NCI-H1105 (cell line): Measurements from ENCODE around the gene VPS13D.
A peak's percentile ranks its signal among the peaks of the same experiment; 100 is the strongest.

Experiments used
- DNase-seq: peaks from one replicate; lab custom pipeline; 2025; lab: John Stamatoyannopoulos, UW

Gene VPS13D

DNA sequence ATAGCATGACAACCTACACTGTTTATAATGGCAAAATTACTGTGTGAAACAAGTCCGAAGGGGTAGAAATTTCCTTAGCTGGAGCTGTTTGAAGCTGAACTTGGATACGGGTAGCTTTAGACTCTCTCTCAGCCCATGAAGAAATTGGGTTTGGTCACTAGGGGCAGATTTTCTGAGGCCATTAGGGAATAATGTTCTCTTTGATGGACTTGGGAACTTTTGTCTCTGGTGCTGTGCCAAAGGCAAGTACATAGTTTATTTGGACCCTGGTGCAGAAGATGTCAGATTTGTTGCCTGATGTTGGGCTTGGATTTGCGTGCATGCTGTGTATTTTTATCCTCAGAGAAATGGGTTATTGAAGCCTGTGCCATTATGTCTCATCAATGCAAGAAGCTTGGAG is 109.6 kb downstream of the VPS13D start:
- DNase-seq, result no peak

DNA sequence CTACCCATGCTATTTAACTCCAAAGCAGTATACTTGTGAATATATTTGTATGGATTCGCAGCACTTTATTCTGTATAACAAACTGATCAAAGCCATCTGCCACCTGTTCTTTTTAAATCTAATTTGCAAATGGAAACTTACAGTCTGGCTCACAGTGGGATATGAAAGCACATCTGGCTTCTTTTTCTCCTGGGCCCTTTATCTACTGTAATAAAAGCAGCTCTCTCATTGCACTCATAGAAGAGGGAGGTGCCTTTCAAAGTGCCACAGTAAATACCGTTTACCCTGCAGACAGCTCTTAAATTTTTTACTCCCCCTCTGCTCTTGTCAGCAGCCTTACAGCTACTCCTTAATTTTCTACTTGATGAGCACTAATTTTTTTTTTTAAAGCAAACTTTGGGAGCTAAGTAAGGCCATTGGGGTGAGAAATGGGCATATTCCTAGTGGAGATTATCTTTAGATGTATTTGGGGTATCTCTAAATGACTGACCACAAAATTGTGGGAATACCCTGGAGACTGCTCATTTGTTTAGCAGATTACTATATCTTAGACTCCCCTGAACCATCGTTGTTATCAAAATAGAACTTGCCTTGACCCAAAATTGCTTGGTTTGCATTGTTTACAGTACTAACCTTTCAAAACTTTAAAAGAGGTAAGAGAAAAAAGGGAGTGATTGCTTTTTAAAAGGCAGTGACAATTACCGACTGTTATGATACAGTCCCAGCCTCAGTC is 110.1 kb downstream of the VPS13D start:
- peak; percentile 17 for DNase-seq

DNA sequence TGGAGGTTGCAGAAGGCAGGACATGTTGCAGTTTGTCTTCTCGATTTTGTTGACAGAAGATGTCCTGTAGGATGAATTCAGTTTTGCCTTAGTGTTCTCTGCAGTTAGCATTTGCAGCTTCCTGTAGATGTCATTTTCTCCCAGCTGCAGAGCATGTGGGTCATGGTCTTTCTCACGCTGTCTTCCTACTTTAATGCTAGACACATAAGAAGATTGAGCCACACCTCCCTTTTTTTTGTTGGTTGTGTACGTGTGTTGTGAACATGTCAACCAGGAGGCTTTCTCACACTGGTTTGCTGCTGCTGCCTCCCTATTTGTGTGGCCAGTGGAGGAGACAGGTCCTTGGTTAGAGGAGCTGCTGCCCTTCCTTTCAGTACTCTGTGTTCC is 110.7 kb downstream of the VPS13D start:
- DNase-seq, result no peak

DNA sequence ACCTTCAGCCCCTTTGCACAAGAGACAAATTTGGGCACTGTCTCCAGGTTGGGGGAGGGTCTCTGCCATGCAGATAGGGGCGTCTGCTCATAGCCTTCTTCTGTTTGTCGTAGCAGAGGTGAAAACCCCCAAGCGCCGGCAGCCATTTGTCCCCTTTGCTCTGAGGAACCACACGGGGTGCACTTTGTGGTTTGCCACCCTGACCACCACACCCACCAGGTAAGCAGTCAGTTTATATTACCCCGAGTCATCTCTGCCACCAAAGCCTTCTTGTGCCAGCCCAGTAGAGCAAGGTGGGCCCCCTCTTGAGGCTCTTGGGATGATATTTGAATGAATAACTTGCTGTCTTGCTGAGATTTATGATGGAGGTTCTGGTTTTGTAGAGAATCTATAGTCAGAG is 111.8 kb downstream of the VPS13D start:
- no peak for DNase-seq

DNA sequence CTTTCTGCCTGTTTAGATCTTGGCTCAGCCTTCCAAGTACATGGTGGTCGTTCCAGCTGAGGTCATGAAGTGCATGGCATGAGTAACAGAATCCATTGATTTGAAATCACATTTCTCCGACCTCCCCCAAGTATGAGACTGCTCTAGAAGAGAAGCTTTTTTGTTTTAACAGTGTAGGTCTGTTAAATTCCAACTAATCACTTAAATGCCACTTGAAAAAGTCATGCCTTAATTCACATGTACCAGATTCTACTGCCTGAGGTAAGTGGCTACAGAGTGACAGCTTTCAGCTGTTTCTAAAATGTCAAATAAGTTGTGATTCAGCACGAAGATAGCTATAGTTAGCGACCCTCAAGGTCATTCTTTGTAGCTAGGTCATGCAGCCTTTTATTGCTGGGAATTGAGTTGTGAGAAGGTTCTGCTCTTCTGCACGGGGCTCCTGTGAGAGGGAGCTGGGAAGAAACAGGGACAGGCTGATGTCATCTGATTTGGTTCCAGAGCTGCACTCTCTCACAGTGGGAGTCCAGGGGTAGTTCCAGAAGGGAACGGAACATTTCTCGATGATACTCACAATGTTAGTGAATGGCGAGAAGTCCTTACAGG is 112.7 kb downstream of the VPS13D start:
- DNase-seq, result no peak

DNA sequence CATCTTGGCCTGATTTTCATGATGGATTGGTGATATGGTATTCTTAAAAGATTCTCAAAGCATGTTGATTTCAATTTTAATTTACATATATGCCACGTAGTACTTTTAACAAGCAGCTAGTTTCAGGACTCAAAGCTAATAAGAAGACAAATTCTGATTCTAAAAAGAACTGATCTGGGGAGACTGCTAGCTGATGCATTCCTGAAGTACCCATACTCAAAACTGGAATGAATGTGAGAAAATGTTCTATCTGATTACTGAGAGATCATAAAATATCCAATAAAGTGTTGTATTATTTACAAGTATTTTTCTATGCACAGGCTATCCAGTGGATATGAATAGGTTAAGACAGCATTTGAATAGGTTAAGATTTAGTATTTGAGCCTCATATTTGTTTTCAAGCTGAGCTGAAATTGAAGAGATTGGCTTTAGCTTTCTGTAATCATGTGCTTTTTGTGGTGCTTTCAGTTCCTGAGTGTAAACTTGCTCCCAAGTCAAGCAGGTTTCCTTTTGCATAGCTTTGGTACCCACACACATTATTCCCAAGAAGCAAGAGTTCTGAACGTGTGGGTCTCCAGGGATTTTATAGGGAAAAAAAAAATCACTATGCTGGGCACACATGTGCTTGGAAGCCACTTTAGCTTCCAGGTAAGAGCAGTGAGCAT is 114.1 kb downstream of the VPS13D start:
- DNase-seq, result no peak

DNA sequence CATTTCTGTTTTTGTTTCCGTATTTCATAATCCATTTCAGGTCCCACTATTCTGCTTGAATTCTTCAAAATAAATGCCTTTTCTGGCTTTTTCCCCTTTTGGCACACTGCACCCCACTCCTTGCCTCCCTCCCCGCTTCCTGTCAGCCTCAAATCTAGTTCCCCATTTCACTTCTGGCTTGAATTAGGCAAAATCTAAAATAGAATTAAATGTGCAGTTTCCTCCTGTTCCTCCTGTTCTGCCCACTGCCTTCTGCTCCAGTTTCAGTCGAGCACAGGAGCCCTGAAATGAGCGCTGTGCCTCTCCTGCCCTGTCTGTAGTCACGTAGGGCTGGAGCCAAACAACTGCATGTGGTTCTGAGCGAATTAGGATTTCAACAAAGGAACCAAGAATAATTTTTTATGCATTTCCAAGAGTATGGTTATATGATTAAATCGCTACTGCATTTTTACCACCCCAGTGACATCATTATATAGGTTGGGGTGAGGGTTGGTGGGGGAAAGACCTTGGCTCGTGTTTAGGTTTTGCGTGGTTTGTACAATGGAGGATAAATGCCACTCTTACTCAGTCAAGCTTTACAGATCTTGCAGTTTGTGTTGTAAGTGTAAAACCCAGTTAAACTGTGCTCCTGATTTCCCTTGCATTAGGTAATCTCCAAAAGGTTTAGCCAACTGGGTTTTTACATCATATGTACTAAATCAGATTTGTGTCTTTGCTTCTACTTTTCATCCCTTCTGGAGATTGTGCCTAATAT is 114.9 kb downstream of the VPS13D start:
- no peak for DNase-seq

DNA sequence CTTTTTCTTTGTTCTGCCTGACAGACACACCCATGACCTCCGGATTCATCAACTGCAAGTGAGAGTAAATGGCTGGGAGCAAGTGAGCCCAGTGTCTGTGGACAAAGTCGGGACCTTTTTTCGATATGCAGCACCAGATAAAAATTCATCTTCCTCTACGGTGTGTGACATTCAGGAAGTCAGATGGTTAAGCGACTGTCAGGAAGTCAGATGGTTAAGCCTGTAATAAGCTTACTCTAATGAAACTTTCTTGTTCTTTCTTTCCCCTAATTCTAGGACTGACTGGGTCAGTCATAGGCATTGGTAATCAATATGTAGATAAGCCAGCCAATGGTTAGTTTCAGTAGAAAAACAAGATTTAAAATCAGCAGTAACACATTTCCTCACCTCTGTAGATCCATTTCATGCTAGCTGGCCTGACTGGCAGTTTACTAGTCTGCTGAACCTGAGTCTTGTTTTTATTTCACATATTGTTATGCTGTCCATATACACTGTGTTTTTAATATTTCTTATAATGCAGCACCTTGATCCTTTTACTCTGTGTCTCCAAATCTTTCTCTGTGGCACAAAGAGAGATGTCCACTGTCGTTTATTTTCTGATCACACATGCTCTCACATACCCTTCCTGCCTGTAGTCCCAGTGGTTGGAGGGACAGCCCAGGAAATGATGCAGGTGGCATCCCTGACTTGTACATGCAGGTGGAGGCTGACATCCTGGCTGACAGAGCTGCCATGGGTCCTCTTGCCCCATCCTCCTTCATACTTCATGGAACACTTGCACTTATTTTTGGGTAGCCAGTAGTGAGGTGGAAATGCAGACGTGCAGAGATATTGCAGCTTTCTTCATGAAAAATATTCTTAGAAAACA is 115.8 kb downstream of the VPS13D start:
- DNase-seq, result no peak

DNA sequence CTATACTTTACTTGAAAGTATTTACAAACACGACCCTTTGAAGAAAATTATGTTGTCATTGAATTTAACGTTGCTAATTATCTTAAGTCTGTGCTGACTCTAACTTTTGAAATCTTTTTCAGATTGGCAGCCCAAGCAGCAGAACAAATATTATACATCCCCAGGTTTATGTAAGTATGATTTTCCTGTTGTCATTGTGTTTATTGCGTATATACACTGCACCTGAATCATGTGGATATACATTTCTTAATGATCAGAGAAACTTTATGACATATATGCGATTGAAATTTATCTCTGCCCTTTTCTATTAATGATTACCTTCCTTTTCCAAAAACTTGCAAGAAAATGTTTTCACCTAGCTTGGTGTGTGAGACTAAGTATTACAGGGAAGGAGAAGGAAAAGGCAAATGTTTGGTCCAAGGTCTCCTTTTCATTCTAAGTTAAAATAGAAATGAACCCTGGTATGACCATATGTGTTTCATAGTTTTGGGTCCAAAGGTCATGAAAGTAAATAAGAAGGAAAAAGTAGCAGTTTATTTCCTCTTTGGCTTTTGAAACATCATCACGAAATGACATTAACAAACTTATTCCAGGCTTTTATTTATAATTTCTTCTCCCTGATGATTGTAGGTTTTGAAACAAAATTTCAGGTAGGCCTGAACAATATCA is 116.8 kb downstream of the VPS13D start:
- DNase-seq, result no peak

DNA sequence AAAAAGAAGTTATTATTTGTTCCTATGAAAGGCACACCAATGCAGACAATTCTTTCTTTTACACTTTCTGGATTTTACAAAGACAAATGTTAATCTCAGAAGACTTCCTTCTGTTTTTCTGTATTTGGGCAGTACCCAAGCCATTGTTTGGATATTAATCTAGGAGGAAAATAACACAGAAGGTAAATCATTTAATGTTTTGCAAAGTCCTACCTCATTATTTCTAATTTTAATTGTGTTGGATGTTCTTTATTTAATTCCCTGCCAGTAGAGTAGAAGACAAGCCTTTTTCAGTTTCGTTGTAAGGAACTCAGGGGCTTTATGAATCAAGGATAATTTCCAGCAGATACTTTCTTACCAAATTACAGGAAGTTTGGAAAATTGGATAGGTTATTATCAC is 118.3 kb downstream of the VPS13D start:
- no peak for DNase-seq

DNA sequence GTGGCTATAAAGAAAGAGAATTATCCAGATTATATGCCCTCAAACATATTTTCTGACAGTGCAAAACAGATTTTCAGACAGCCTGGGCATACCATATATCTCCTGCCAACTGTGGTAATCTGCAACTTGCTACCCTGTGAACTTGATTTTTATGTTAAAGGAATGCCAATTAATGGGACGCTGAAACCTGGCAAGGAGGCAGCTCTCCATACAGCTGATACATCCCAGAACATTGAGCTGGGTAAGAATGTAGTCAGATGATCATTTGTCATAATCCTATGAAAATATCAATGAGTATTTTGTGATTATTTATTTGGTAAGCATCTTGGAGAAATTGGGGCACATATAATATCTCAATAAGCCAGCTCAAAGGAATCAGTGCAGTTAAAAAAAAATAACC is 124.2 kb downstream of the VPS13D start:
- DNase-seq, result no peak

DNA sequence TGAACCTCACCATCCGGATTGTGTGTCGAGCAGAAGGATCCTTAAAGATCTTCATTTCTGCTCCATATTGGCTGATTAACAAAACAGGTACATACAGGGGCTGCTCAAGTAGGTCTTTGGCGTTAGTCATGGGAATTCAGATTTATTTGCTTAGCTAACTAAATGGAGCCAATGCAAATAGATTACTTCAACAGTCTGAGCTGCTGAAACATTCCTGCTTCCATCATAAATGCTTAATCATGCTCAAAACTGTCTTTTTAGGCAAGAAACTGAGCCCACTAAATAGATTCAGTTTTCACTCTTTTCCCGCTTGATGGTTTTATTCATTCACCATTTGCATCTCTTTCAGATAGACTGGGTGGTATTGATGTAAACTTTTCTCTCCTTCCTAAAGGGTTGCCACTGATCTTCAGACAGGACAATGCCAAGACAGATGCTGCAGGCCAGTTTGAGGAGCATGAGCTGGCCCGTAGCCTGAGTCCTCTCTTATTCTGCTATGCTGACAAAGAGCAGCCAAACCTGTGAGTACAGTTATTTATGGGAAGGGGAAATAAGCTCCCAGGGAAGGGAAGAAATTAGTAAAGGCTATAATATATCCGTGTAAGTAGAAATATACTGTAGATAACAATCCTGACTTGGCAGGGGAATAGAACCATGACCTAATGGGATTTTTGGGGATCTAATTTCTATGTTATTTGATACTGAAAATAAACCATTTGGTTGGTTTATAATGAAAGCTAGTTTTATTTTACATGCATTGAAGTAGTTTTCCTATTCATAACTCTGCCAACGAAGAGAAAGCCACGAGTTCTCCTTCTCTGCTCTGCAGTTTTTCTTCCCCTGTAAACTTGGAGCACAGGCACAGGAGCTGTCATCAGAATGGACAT is 126.4 kb downstream of the VPS13D start:
- DNase-seq, result no peak

DNA sequence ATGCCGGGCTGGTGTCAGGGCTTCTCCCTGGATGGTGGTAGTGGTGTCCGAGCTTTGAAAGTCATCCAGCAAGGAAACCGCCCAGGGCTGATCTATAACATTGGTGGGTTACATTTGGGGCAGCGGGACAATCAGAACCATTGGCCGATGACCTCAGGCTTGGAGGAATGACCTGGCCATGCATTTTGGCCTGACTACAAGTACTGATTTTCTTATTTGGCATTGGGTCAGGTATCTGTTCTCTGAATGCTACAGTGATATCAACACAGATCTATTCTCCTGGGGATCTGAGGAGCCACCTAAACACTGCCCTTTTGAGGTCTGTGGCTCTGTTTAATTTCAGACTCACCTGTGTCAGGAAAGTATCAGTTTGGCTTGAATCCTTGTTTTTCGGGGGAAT is 128.7 kb downstream of the VPS13D start:
- no peak for DNase-seq

DNA sequence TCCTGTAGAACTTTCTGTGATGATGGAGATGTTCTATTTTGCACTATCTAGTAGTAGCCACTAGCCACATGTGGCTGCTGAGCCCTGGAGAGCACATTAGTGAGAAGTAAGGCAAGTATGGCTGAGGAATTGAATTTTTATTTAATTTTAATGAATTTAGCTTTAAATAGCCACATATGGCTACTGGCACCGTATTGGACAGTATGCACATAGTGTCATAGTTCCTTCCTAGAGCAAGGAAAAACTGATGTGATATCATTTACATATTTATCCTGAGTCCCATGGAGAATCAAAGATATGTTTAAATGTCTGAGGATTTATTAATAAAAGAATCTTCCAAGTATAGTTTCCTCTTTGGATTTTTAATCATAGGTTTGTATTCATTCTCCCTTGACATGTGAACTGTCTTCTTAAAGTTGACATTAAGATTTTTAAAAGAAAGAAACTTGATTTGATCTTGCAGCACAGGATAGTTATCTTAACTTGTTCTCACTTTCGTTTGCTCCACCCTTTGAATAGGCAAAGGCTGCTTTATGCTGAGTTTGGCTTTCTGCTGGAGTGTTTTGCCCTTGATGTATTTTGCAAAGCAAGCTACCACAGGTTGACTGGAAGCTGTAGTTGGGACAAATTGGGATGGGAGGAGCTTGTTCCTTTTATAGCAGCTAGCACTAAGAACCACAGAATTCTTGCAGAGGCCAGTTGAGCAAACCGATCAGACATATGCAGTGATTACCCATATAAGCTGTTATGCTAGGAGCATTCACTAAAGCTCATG is 129.7 kb downstream of the VPS13D start:
- no peak for DNase-seq

DNA sequence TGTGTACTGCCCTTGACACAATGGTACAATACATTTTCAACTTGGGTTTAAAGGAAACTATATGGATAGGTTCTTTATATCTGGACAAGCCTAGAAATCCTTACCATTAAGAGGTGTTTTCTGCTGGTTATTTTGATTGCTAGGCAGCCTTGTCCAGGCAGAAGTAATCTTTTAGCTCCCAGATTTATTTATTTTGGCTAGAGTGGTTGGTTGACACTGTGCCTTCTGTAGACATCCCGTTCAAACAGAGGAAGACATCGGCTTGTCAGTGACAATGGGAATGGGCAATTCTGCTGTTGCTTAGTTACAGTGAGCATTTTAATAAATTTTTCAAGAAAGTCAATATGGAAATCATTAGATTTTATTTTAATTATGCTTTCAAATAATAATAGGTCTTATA is 138.8 kb downstream of the VPS13D start:
- DNase-seq, result no peak

DNA sequence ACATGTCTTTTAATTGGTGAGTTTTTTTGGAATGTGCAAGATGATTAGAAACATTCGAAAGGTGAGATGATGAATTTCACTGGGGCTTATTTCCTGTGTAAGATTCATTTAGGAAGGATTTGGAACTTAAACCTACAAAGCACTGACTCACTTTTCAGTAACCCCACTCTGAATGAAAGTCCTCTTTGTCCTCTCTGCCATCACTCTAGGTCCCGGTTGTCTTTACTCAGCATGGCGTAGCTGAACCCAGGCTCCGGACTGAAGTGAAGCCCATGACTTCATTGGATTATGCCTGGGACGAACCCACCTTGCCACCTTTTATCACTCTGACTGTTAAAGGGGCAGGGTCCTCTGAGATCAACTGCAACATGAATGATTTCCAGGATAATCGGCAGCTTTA is 139.4 kb downstream of the VPS13D start:
- DNase-seq, result no peak

DNA sequence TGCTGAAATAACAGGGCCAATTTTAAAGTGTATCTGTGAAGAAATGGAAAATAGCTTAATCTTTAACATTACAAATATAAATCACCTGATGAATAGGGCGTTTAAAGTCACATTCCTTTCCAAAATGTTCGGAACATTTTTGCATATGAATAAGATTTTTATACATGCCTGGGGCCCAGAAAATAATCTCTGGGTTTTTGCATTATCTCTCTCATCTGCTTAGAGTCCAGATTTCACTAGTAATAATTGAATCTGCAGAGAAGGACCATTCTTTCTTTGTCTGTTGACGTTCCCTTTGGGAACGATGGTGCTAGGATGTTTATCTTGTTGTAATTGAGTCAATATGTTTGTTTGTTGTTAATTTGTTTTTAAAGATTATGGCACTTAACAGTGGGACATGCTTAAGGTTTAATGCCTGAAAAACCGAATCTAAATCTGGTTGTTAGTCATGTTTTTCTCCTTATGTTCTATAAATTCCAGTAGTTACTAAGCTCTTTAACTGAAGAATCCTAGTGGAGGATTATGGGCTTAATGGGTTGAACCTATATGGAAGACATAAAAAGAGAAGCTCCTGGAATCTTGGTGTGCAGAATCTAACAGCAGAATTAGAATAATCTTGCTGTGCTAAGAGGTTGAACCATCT is 140.6 kb downstream of the VPS13D start:
- no peak for DNase-seq

DNA sequence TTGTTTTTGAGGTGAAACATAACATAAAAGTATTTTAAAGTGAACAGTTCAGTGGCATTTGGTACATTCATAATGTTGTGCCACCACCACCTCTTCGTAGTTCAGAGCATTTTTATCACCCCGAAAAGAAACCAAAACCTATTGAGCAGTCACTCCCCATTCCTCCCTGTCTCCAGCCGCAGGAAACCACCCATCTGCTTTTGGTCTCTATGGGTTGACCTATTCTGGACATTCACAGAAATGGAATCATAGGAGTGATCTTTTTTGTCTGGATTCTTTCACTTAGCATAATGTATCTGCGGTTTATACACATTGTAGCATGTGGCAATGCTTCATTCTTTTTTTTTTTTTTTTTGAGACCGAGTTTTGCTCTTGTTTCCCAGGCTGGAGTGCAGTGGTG is 141.2 kb downstream of the VPS13D start:
- no peak for DNase-seq

DNA sequence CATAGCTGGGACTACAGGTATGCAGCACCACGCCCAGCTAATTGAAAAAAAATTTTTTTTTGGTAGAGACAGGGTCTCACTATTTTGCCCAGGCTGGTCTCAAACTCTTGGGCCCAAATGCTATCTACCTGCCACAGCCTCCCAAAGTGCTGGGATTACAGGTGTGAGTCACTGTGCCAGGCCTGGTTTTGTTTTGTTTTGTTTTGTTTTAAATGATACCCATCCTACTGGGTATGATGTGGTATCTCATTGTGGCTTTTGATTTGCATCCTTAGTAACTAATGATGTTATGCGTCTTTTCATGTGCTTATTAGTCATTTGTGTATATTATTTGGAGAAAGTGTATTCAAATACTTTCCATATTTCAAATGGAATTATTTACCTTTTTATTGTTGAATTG is 142.3 kb downstream of the VPS13D start:
- no peak for DNase-seq
